Heart left ventricle (tissue), 16 donors: ENCODE data around the gene THOC5. TPM values are rescaled to one million over a fixed set of nuclear protein-coding genes. Genes with fewer than 3 reads are reported as not detected.
"Not testable (repeated sequence)": the region's sequence is repeated elsewhere in the genome, so short reads cannot be mapped to it uniquely, and the experiment has no call there.

Experiments used
- ATAC-seq, 4 donors: fragments of 200-7000 bp; cut with Tn5 transposase; one replicate each; pipeline ENCODE4 v1.9.1; 2020 to 2022; ENCODE audit warnings: moderate library complexity in 4 of 4, mild to moderate bottlenecking in 3 of 4, moderate number of reproducible peaks in 1 of 4
- DNase-seq, 5 donors: peaks; one replicate each; pipeline ENCODE4 v3.0.0-alpha.2; 2020
- H3K27ac ChIP-seq, 12 donors: fragments of 200-600 bp; sonication (generic) in 4 of 12; one replicate each; pipeline versions ENCODE4 v1.5.0 to v1.8.0; 2016 to 2022; ENCODE audit warnings: mild to moderate bottlenecking in 2 of 12
- H3K27me3 ChIP-seq, 9 donors: fragments of 200-600 bp; sonication (generic) in 2 of 9; one replicate each; pipeline versions ENCODE4 v1.5.1 to v1.8.0; 2016 to 2022; ENCODE audit warnings: mild to moderate bottlenecking in 3 of 9
- H3K36me3 ChIP-seq, 9 donors: fragments of 200-600 bp; sonication (generic) in 2 of 9; one replicate each; pipeline versions ENCODE4 v1.5.0 to v1.8.0; 2018 to 2022; ENCODE audit warnings: mild to moderate bottlenecking in 2 of 9
- H3K4me1 ChIP-seq, 12 donors: fragments of 200-600 bp; sonication (generic) in 4 of 12; one replicate each; pipeline versions ENCODE4 v1.5.0 to v1.8.0; 2016 to 2022; ENCODE audit warnings: mild to moderate bottlenecking in 3 of 12
- H3K4me3 ChIP-seq, 12 donors: fragments of 200-600 bp; sonication (generic) in 4 of 12; one replicate each; pipeline versions ENCODE4 v1.5.0 to v1.8.0; 2017 to 2022; ENCODE audit warnings: mild to moderate bottlenecking in 9 of 12, moderate library complexity in 4 of 12
- H3K9me3 ChIP-seq, 12 donors: fragments of 200-600 bp; sonication (generic) in 4 of 12; one replicate each; pipeline versions ENCODE4 v1.5.0 to v1.8.0; 2016 to 2022; ENCODE audit warnings: mild to moderate bottlenecking in 1 of 12
- POLR2A ChIP-seq, 2 donors: fragments of 450-650 bp; IDR thresholded peaks; one replicate each; pipeline ENCODE4 v1.6.1; 2017; ENCODE audit warnings: antibody characterized with exemption in 2 of 2, mild to moderate bottlenecking in 2 of 2, moderate library complexity in 2 of 2
- WGBS, 4 donors: extraction: QIAGEN DNeasy Blood & Tissue Kit in 2 of 4; methylation state at CpG; one replicate each; pipeline versions ENCODE4 v1.1.5 to v1.1.7; 2013 to 2018; 5-methylcytosine and 5-hydroxymethylcytosine counted together
- intact Hi-C, 10 donors: fragments of 100-400 bp; cut with DNase I; formaldehyde crosslinking; loops; one replicate each; pipeline versions ENCODE4 v1.11.1 to v1.14.2; 2022
- polyA plus RNA-seq, 2 donors: library from polyadenylated mRNA; stranded (reverse); fragments of 200-250 nt; gene quantifications; one replicate each; pipeline ENCODE4 v1.2.3, GENCODE V29; 2013
- total RNA-seq, 9 donors: library from RNA; depleted of rRNA in 2 of 9; stranded (reverse); fragments of >200 nt in 2 of 9; fragmentation: NEBNext Ultra II Directional in 3 of 9; extraction: Animal tissue kit (Norgen Biotek cat#: 25700) in 3 of 9; gene quantifications; one replicate each; pipeline versions ENCODE4 v1.1.0 to v1.2.4, GENCODE V29; 2016 to 2023
- TF ChIP-seq, protein P1 (sequence below), 12 donors: fragments of 200-600 bp; sonication (generic) in 4 of 12; IDR thresholded peaks; one replicate each; pipeline versions ENCODE4 v1.5.0 to v1.8.0; 2018 to 2022; ENCODE audit warnings: antibody characterized with exemption in 12 of 12, mild to moderate bottlenecking in 5 of 12
- donor health status: ischemic (EF 13 %, LVEDD 7.1; RV severe dilation, severe dysfunction).
- donor health status: healthy with polysubstance abuse.
- donor health status: DM: no; HTN: yes; CAD: no.
- donor health status: DM: no; HTN: no; CAD: no.
- donor health status: ischemic (EF 25% LVEDD 6.9; RV normal size, moderate dysfunction).
- donor health status: ischemic (EF 25% LVEDD 5.7; RV mildly dilated, moderate dysfunction).
- donor health status: healthy.
- donor health status: DM: yes; HTN: yes; CAD: no.
- donor health status: ischemic (EF 35%, LVEDD 5.7; RV mildly dilated, moderate dysfunction).
- donor health status: nonischemic (EF 11% LVEDD 7.7; RV severe dilation, severe dysfunction).
- donor health status: DM: yes; HTN: yes; CAD: no.
- donor health status: PGD.
- donor health status: ischemic (EF 29% LVEDD 5.4; RV normal size, mild dysfunction).
- donor health status: nonischemic (EF 23%, LVEDD 6.1; RV moderate dilation, normal function).

THOC5 gene
- total and polyA plus RNA-seq, 11 donors = 25.5 to 88.7 (median 40.6) TPM

DNA sequence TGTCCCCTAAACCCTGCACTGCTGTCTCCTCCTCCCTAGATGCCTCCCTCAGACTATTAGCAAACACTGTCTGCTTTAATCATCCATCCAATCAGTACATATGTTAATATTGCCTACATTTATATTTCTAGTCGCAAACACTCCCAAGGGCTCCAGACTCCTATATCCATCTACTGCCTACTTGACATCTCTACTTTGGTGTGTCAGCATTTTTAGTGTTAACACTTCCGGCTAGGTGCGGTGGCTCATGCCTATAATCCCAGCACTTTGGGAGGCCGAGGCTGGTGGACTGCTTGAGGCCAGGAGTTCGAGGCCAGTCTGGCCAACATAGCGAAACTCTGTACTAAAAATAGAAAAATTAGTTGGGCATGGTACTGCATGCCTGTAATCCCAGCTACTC, 5.5 kb upstream of the THOC5 start:
- TF ChIP-seq, protein P1, sequence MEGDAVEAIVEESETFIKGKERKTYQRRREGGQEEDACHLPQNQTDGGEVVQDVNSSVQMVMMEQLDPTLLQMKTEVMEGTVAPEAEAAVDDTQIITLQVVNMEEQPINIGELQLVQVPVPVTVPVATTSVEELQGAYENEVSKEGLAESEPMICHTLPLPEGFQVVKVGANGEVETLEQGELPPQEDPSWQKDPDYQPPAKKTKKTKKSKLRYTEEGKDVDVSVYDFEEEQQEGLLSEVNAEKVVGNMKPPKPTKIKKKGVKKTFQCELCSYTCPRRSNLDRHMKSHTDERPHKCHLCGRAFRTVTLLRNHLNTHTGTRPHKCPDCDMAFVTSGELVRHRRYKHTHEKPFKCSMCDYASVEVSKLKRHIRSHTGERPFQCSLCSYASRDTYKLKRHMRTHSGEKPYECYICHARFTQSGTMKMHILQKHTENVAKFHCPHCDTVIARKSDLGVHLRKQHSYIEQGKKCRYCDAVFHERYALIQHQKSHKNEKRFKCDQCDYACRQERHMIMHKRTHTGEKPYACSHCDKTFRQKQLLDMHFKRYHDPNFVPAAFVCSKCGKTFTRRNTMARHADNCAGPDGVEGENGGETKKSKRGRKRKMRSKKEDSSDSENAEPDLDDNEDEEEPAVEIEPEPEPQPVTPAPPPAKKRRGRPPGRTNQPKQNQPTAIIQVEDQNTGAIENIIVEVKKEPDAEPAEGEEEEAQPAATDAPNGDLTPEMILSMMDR (IDR thresholded peaks at IDR 0.05) = no peak
- TF ChIP-seq POLR2A (IDR thresholded peaks at IDR 0.05) = no peak
- intact Hi-C loops = no loop called here

DNA sequence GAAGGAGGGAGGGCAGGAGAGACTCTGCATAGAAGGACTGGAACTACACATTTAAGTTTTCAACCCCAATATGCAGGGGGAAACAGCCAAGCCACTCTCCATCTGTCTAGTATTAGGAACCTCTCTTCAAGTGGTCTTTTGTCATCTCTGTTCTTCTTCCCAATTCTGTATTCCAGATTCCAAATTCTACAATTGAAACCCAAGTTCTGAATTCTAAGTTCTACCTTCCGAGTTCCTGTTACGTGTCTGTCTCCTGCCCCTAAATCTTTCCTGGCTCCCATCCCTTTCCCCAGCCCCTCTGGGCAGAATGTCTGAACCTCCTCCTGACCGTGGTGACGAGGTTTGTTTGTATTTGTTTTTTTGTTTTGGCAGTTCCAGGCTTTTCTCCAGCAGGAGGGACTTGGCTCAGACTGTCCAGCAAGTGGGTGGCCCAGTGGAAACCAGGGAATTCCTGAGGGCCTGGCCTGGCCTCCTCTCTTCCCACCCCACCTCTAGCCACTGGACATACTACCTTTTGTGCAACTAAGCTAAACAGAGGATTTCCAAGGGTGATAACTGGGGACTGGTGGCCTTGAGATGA, 1.6 kb upstream of the THOC5 start:
- no peak for DNase-seq
- H3K27ac ChIP-seq = peak overlapping the region in 3 of 12 donors; percentile 77 to 85 (median 82)
- ATAC-seq = no peak
- peaks cover 3 to 16% (median 10%) of the 10 kb centered on the region in 12 donors for H3K4me1 ChIP-seq
- H3K27me3 ChIP-seq = no peaks in the 10 kb centered on the region
- no peak for TF ChIP-seq POLR2A (IDR thresholded peaks at IDR 0.05)
- TF ChIP-seq, protein P1 (IDR thresholded peaks at IDR 0.05) = no peak
- peaks cover 0 to 40% (median 25%) of the 10 kb centered on the region in 9 donors for H3K36me3 ChIP-seq
- no peaks in the 10 kb centered on the region for H3K9me3 ChIP-seq
- intact Hi-C loops = no loop called here
- H3K4me3 ChIP-seq = no peak overlapping the region
- WGBS, 4 donors = 29 to 43% (median 37%) methylated on average over 4 of the region's 4 CpGs

More for the DNA sequence above, 5.5 kb upstream of the THOC5 start:
- 84 to 91% (median 88%) methylated on average over 6 of the region's 6 CpGs for WGBS, 4 donors
- H3K4me3 ChIP-seq = no peak overlapping the region
- peaks cover 0 to 62% (median 34%) of the 10 kb centered on the region in 9 donors for H3K36me3 ChIP-seq
- DNase-seq (no peak), ATAC-seq (no peak)
- no peak overlapping the region for H3K27ac ChIP-seq
- H3K4me1 ChIP-seq = peaks cover 3 to 18% (median 8%) of the 10 kb centered on the region in 12 donors
- H3K9me3 ChIP-seq = no peaks in the 10 kb centered on the region
- H3K27me3 ChIP-seq = no peaks in the 10 kb centered on the region

DNA sequence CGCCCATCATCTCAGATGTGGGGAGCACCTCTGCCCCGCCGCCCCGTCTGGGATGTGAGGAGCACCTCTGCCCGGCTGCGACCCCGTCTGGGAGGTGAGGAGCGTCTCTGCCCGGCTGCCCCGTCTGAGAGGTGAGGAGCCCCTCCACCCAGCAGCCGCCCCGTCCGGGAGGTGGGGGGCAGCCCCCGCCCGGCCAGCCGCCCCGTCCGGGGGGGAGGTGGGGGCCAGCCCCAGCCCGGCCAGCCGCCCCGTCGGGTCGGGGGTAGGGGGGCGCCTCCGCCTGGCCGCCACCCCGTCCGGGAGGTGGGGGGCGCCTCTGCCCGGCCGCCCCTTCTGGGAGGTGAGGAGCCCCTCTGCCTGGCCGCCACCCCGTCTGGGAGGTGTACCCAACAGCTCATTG, 1.2 kb downstream of the THOC5 start:
- H3K9me3 ChIP-seq, H3K27ac ChIP-seq, intact Hi-C loops, DNase-seq, ATAC-seq, H3K27me3 ChIP-seq: not testable (repeated sequence)
- H3K4me3 ChIP-seq = peak overlapping the region in 1 of 12 donors; percentile 86
- peaks cover 0 to 36% (median 20%) of the 10 kb centered on the region in 9 donors for H3K36me3 ChIP-seq
- H3K4me1 ChIP-seq = peaks cover 3 to 16% (median 10%) of the 10 kb centered on the region in 12 donors
- WGBS, 4 donors = 94 to 98% (median 96%) methylated on average over 9 to 33 of the region's 33 CpGs

DNA sequence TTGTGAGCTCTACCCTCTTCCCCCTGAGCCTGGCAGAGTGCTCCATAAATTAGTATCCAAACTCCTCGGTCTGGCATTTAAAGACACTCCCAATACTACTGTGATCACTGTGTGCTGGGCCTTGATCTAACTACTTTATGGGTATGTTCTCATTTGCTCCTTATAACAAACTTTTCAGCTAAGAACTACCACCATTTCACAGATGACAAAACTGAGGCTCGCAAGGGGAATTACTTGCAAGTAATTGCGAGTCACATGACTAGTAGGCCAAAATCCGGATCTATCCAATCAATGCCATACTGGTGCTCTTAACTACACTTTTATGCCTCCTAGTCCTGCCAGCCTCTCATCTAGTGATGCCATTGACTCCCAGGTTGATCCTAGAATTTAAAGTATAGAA, 3.6 kb downstream of the THOC5 start:
- Histone ChIP-seq H3K27me3 (no peaks in the 10 kb centered on the region), H3K4me1 (peaks cover 3 to 12% (median 10%) of the 10 kb centered on the region in 12 donors), H3K9me3 (no peaks in the 10 kb centered on the region), H3K4me3 (no peak overlapping the region), H3K36me3 (peaks cover 0 to 50% (median 33%) of the 10 kb centered on the region in 9 donors), H3K27ac (no peak overlapping the region)
- DNase-seq (no peak), ATAC-seq (no peak)
- TF ChIP-seq POLR2A (IDR thresholded peaks at IDR 0.05) = no peak
- TF ChIP-seq, protein P1 (IDR thresholded peaks at IDR 0.05) = no peak
- intact Hi-C loops = no loop called here
- 93 to 97% (median 95%) methylated on average over 4 of the region's 4 CpGs for WGBS, 4 donors

DNA sequence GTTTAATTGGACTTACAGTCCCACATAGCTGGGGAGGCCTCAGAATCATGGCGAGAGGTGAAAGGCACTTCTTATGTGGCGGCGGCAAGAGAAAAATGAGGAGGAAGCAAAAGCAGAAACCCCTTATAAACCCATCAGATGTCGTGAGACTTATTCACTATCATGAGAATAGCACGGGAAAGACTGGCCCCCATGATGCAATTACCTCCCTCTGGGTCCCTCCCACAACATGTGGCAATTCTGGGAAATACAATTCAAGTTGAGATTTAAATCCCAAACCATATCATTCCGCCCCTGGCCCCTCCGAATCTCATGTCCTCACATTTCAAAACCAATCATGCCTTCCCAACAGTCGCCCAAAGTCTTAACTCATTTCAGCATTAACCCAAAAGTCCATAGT, 8.5 kb downstream of the THOC5 start:
- intact Hi-C loops, H3K27ac ChIP-seq, ATAC-seq, H3K27me3 ChIP-seq, H3K9me3 ChIP-seq, DNase-seq, H3K4me1 ChIP-seq, H3K4me3 ChIP-seq: not testable (repeated sequence)
- WGBS, 4 donors = 81 to 90% (median 86%) methylated on average over 8 of the region's 8 CpGs
- H3K36me3 ChIP-seq = peaks cover 0 to 91% (median 76%) of the 10 kb centered on the region in 9 donors
